ENCODE measurements around the gene MTOR. TPM values are rescaled to one million over a fixed set of nuclear protein-coding genes. Genes with fewer than 3 reads are reported as not detected.

Gene MTOR
- total and polyA plus RNA-seq, 2 of the 8 experiments (the other 6 are each of a cell fraction or from before 2014, with no cell fraction given): 44.2 to 76.8 TPM

DNA sequence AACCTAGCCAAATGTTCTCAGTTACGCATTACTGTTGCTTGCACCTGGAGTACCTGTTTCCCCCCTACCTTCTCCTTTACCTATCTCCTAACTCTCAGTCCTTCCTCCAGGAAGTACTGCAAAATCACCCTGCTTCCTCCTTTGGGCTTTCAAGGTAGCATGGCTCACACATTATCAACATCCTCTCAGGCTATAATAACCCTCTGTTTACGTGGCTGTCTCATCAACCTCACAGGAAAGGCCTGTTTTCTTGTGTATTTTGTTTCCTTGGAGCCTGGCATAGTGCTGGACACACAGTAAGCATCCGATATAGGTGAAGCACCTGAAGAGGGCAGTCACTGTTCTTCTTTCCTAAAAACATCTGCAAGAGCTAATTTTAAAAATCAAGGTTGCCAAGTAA lies 105.9 kb downstream of the MTOR start:
- Histone ChIP-seq H4K20me1 (replicated peaks in 1 of 2; ENCODE audit: control insufficient read depth in 1 of 2, insufficient read depth in 2 of 2, low read length in 2 of 2) (no peaks in the 10 kb centered on the region), H2BK120ac (replicated peaks; ENCODE audit: low read depth, low read length) (no peak overlapping the region), H3K4me1 (replicated peaks in 1 of 4; ENCODE audit: control insufficient read depth in 3 of 4, insufficient read depth in 4 of 4, low read length in 3 of 4) (no peaks in the 10 kb centered on the region), H3K56ac (replicated peaks; ENCODE audit: insufficient read length, low read depth, low read length) (no peak overlapping the region), H3K79me1 (ENCODE audit: low read depth, low read length) (0 out of 2 replicates have a peak, but pooled peaks cover 4% of the 10 kb centered on the region), H2BK5ac (ENCODE audit: low read depth, low read length) (no peak overlapping the region), H3K14ac (ENCODE audit: insufficient read length) (no peak overlapping the region), H3K4me3 (ENCODE audit: extremely low read depth in 1 of 4, insufficient read depth in 2 of 4, low read depth in 3 of 4, low read length in 4 of 4) (no peak overlapping the region), H2AFZ (ENCODE audit: low read length) (no peak overlapping the region), H2AK5ac (ENCODE audit: low read depth, low read length) (no peak overlapping the region), H2BK20ac (ENCODE audit: low read length) (no peak overlapping the region), H3K9me3 (ENCODE audit: insufficient read depth in 2 of 2, low read depth in 1 of 2, low read length in 1 of 2) (no peaks in the 10 kb centered on the region), H3K36me3 (ENCODE audit: control insufficient read depth in 2 of 4, insufficient read depth in 4 of 4, low read length in 3 of 4) (peaks cover 2 to 16% (median 8%) of the 10 kb centered on the region in 4 experiments; a peak in 7 of 8 replicates), H3K4me2 (ENCODE audit: insufficient read depth in 1 of 2, low read depth in 2 of 2, low read length in 2 of 2) (no peak overlapping the region), H2BK12ac (ENCODE audit: low read depth, low read length) (no peak overlapping the region), H3K23ac (ENCODE audit: insufficient read length) (no peak overlapping the region), H3K4ac (replicated peaks; ENCODE audit: insufficient read length, low read depth, low read length) (no peak overlapping the region), H4K5ac (ENCODE audit: insufficient read length, low read depth, low read length) (no peak overlapping the region), H3K23me2 (ENCODE audit: low read depth, low read length) (no peaks in the 10 kb centered on the region), H4K91ac (replicated peaks; ENCODE audit: insufficient read length, low read length) (no peak overlapping the region), H3K18ac (ENCODE audit: extremely low read depth, low read length) (no peak overlapping the region), H3K9ac (replicated peaks in 1 of 4; ENCODE audit: extremely low read depth in 1 of 4, low read depth in 3 of 4, low read length in 3 of 4) (no peak overlapping the region), H2BK15ac (ENCODE audit: low read length) (no peak overlapping the region), H3K27me3 (replicated peaks in 1 of 4; ENCODE audit: control insufficient read depth in 3 of 4, extremely low read depth in 1 of 4, insufficient read depth in 3 of 4, low read length in 3 of 4) (no peaks in the 10 kb centered on the region), H3K27ac (ENCODE audit: low read depth, low read length) (no peak overlapping the region), H3K79me2 (ENCODE audit: control insufficient read depth in 1 of 2, insufficient read depth in 2 of 2, low read length in 2 of 2) (no peaks in the 10 kb centered on the region), H4K8ac (ENCODE audit: extremely low read depth, insufficient read depth, low read length) (no peak overlapping the region)
- WGBS, 2 experiments (ENCODE audit: extremely low coverage in 1 of 2, insufficient coverage in 1 of 2, insufficient read length in 1 of 2, insufficient replicate concordance in 2 of 2, low coverage in 1 of 2, low lambda C conversion rate in 2 of 2, missing lambda C conversion rate in 1 of 2): 92% methylated on average over 3 of the region's 3 CpGs; no CpG with 5 or more reads in 1 of the 2 experiments
- CTCF ChIA-PET (ENCODE audit: partially characterized antibody): interaction anchor here (1.4 kb wide), 1 partner anchor 25 kb away, joined by 3 read pairs; no protein-coding TSS in a partner anchor
- DNase-seq (ENCODE audit: low read depth in 1 of 2, low spot score in 2 of 2) (no peak), FAIRE-seq (no peak)
- POLR2A ChIA-PET (ENCODE audit: partially characterized antibody): no interaction called here
- TF ChIP-seq HDAC6 (IDR thresholded peaks at IDR 0.05; ENCODE audit: low read depth, low read length) (no peak), JUND (IDR thresholded peaks at IDR 0.05; ENCODE audit: low read length) (no peak), NRF1 (IDR thresholded peaks at IDR 0.05; ENCODE audit: low read depth, low read length) (no peak), FOSL1 (IDR thresholded peaks at IDR 0.05; ENCODE audit: insufficient read depth, low read depth, low read length) (no peak)
- TF ChIP-seq, protein P1, sequence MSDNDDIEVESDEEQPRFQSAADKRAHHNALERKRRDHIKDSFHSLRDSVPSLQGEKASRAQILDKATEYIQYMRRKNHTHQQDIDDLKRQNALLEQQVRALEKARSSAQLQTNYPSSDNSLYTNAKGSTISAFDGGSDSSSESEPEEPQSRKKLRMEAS (IDR thresholded peaks at IDR 0.05): no peak

All from H1 (cell line).